Measurements from ENCODE around the gene FAM131A.

Gene FAM131A

GRCh38 chr3:184381261-184382224, 44.1 kb downstream of the FAM131A start:
- TF ChIP-seq CTCF (IDR thresholded peaks at IDR 0.05), result no peak
- no peak overlapping the region for H3K4me3 ChIP-seq (ENCODE audit: low read depth in 1 of 2, low read length in 1 of 2)
- no peaks in the 10 kb centered on the region for H3K36me3 ChIP-seq
- peaks cover 17% of the 10 kb centered on the region in 2 experiments for H3K4me1 ChIP-seq (ENCODE audit: control insufficient read depth in 1 of 2, insufficient read depth in 1 of 2, low read depth in 1 of 2, low read length in 1 of 2)
- no peak overlapping the region for H3K27ac ChIP-seq
- peaks cover 95% of the 10 kb centered on the region for H3K27me3 ChIP-seq
- no peaks in the 10 kb centered on the region for H3K9me3 ChIP-seq

- H3K4me1 ChIP-seq (ENCODE audit: control insufficient read depth in 1 of 2, insufficient read depth in 1 of 2, low read depth in 1 of 2, low read length in 1 of 2), result peaks cover 13 to 15% of the 10 kb centered on the region in 2 experiments
- TF ChIP-seq CTCF (IDR thresholded peaks at IDR 0.05), result no peak
- H3K27ac ChIP-seq, result no peak overlapping the region
- no peak overlapping the region for H3K4me3 ChIP-seq (ENCODE audit: low read depth in 1 of 2, low read length in 1 of 2)
- H3K27me3 ChIP-seq, result peaks cover 93% of the 10 kb centered on the region
- H3K36me3 ChIP-seq, result no peaks in the 10 kb centered on the region
- no peaks in the 10 kb centered on the region for H3K9me3 ChIP-seq
Observed at GRCh38 chr3:184382326-184383032, 45.1 kb downstream of the FAM131A start.

- no peaks in the 10 kb centered on the region for H3K9me3 ChIP-seq
- H3K36me3 ChIP-seq, result no peaks in the 10 kb centered on the region
- H3K27ac ChIP-seq, result no peak overlapping the region
- no peak for TF ChIP-seq CTCF (IDR thresholded peaks at IDR 0.05)
- H3K4me3 ChIP-seq (ENCODE audit: low read depth in 1 of 2, low read length in 1 of 2), result no peak overlapping the region
- peaks cover 90% of the 10 kb centered on the region for H3K27me3 ChIP-seq
- peaks cover 10 to 12% of the 10 kb centered on the region in 2 experiments for H3K4me1 ChIP-seq (ENCODE audit: control insufficient read depth in 1 of 2, insufficient read depth in 1 of 2, low read depth in 1 of 2, low read length in 1 of 2)
Observed at GRCh38 chr3:184383033-184383740, 45.8 kb downstream of the FAM131A start.

- TF ChIP-seq CTCF (IDR thresholded peaks at IDR 0.05), result no peak
- H3K27ac ChIP-seq, result no peak overlapping the region
- H3K4me1 ChIP-seq (ENCODE audit: control insufficient read depth in 1 of 2, insufficient read depth in 1 of 2, low read depth in 1 of 2, low read length in 1 of 2), result peaks cover 10 to 12% of the 10 kb centered on the region in 2 experiments
- H3K36me3 ChIP-seq, result no peaks in the 10 kb centered on the region
- H3K4me3 ChIP-seq (ENCODE audit: low read depth in 1 of 2, low read length in 1 of 2), result no peak overlapping the region
- H3K27me3 ChIP-seq, result peaks cover 88% of the 10 kb centered on the region
- H3K9me3 ChIP-seq, result no peaks in the 10 kb centered on the region
Observed at GRCh38 chr3:184384342-184384741, 46.9 kb downstream of the FAM131A start.

DNA sequence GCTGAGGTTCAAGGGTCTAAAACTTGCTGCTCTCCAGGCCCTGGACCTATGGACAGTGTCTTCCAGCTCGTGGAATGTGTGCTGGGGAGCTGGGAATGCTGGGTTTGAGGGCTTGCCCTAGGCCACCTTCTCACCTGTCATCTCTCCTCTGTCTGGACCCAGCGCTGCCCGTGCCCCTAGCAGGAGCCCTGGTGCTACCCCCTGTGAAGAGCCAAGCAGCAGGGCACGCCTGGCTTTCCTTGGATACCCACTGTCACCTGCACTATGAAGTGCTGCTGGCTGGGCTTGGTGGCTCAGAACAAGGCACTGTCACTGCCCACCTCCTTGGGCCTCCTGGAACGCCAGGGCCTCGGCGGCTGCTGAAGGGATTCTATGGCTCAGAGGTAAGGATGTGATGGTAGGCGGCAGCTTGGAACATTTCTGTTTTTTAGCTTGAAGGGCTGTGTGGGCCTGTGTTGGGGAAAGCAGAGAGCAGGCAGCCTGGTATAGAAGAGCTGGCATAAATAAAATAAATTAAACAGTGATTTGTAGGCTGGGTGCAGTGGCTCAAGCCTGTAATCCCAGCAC, 47.5 kb downstream of the FAM131A start:
- no peaks in the 10 kb centered on the region for H3K9me3 ChIP-seq
- no peaks in the 10 kb centered on the region for H3K36me3 ChIP-seq
- H3K4me3 ChIP-seq (ENCODE audit: low read depth in 1 of 2, low read length in 1 of 2), result no peak overlapping the region
- H3K27me3 ChIP-seq, result peaks cover 88% of the 10 kb centered on the region
- no peak for TF ChIP-seq CTCF (IDR thresholded peaks at IDR 0.05)
- H3K4me1 ChIP-seq (ENCODE audit: control insufficient read depth in 1 of 2, insufficient read depth in 1 of 2, low read depth in 1 of 2, low read length in 1 of 2), result peaks cover 10 to 12% of the 10 kb centered on the region in 2 experiments
- no peak overlapping the region for H3K27ac ChIP-seq
